Measurements from ENCODE around the gene EDEM1. TPM values are rescaled to one million over a fixed set of nuclear protein-coding genes. Genes with fewer than 3 reads are reported as not detected.
"Not testable (repeated sequence)": the region's sequence is repeated elsewhere in the genome, so short reads cannot be mapped to it uniquely, and the experiment has no call there.

EDEM1 gene
- total RNA-seq, 1 experiment from 2014 or later: 51.3 TPM

GRCh38 chr3:5172018-5172417 lies 15.5 kb upstream of the EDEM1 start:
- H3K4me3 Mint-ChIP-seq (ENCODE audit: unreplicated experiment): no peak overlapping the region

GRCh38 chr3:5179036-5179435 lies 8.5 kb upstream of the EDEM1 start:
- TSS peak; percentile 39 for BruUV-seq (replicated peaks)
- H3K36me3 ChIP-seq (ENCODE audit: control insufficient read depth, insufficient read depth, low read length); H3K27me3 Mint-ChIP-seq (ENCODE audit: insufficient read depth, unreplicated experiment); H3K4me1 ChIP-seq; intact Hi-C loops (cut with micrococcal nuclease; ENCODE audit: unreplicated experiment); H3K4me3 ChIP-seq (ENCODE audit: low read depth, low read length); H3K9me3 ChIP-seq; POLR2A ChIA-PET; H3K27ac Mint-ChIP-seq (ENCODE audit: unreplicated experiment); DNase-seq; H3K9me3 Mint-ChIP-seq (ENCODE audit: unreplicated experiment); H3K27me3 ChIP-seq (replicated peaks; ENCODE audit: control insufficient read depth, insufficient read depth, low read length); H3K4me1 Mint-ChIP-seq (ENCODE audit: low read depth, unreplicated experiment); CTCF ChIA-PET; H3K4me3 Mint-ChIP-seq (ENCODE audit: unreplicated experiment): not testable (repeated sequence)
- H3K36me3 Mint-ChIP-seq (ENCODE audit: insufficient read depth, unreplicated experiment): peaks cover 26% of the 10 kb centered on the region

More at GRCh38 chr3:5172018-5172417, 15.5 kb upstream of the EDEM1 start:
- CTCF ChIA-PET: no interaction called here
- POLR2A ChIA-PET: no interaction called here
- BruUV-seq (replicated peaks): no TSS peak
- Mint-ChIP-seq H3K27me3 (ENCODE audit: insufficient read depth, unreplicated experiment) (no peaks in the 10 kb centered on the region), H3K9me3 (ENCODE audit: unreplicated experiment) (no peaks in the 10 kb centered on the region), H3K36me3 (ENCODE audit: insufficient read depth, unreplicated experiment) (peaks cover 22% of the 10 kb centered on the region), H3K4me1 (ENCODE audit: low read depth, unreplicated experiment) (no peaks in the 10 kb centered on the region), H3K27ac (ENCODE audit: unreplicated experiment) (no peak overlapping the region)
- intact Hi-C loops (cut with micrococcal nuclease; ENCODE audit: unreplicated experiment): no loop called here
- no peak overlapping the region for H3K4me3 ChIP-seq (ENCODE audit: low read depth, low read length)
- 0 out of 2 replicates have a peak, but pooled peaks cover 4% of the 10 kb centered on the region for H3K4me1 ChIP-seq
- no peak for TF ChIP-seq CTCF (IDR thresholded peaks at IDR 0.05; ENCODE audit: insufficient read depth in 1 of 2, low read depth in 1 of 2, low read length in 1 of 2, severe bottlenecking in 1 of 2, unreplicated experiment in 1 of 2)
- DNase-seq: no peak
- H3K9me3 ChIP-seq: no peaks in the 10 kb centered on the region
- no peaks in the 10 kb centered on the region; the same call in 1 of the 2 replicates for H3K36me3 ChIP-seq (ENCODE audit: control insufficient read depth, insufficient read depth, low read length)
- no peaks in the 10 kb centered on the region for H3K27me3 ChIP-seq (replicated peaks; ENCODE audit: control insufficient read depth, insufficient read depth, low read length)

GRCh38 chr3:5181469-5182141 lies 5.9 kb upstream of the EDEM1 start:
- H3K36me3 ChIP-seq (ENCODE audit: control insufficient read depth, insufficient read depth, low read length): peaks cover 3% of the 10 kb centered on the region
- Mint-ChIP-seq H3K4me1 (ENCODE audit: low read depth, unreplicated experiment) (peaks cover 5% of the 10 kb centered on the region), H3K9me3 (ENCODE audit: unreplicated experiment) (no peaks in the 10 kb centered on the region), H3K36me3 (ENCODE audit: insufficient read depth, unreplicated experiment) (peaks cover 27% of the 10 kb centered on the region), H3K4me3 (ENCODE audit: unreplicated experiment) (no peak overlapping the region), H3K27me3 (ENCODE audit: insufficient read depth, unreplicated experiment) (no peaks in the 10 kb centered on the region), H3K27ac (ENCODE audit: unreplicated experiment) (no peak overlapping the region)
- DNase-seq: no peak
- H3K9me3 ChIP-seq: no peaks in the 10 kb centered on the region
- no peak overlapping the region for H3K4me3 ChIP-seq (ENCODE audit: low read depth, low read length)
- intact Hi-C loops (cut with micrococcal nuclease; ENCODE audit: unreplicated experiment): no loop called here
- CTCF ChIA-PET: no interaction called here
- peaks cover 3% of the 10 kb centered on the region; the same call in 1 of the 2 replicates for H3K4me1 ChIP-seq
- H3K27me3 ChIP-seq (replicated peaks; ENCODE audit: control insufficient read depth, insufficient read depth, low read length): no peaks in the 10 kb centered on the region
- BruUV-seq (replicated peaks): no TSS peak
- POLR2A ChIA-PET: no interaction called here
- no peak for TF ChIP-seq CTCF (IDR thresholded peaks at IDR 0.05; ENCODE audit: insufficient read depth in 1 of 2, low read depth in 1 of 2, low read length in 1 of 2, severe bottlenecking in 1 of 2, unreplicated experiment in 1 of 2)

GRCh38 chr3:5183714-5184113 lies 3.8 kb upstream of the EDEM1 start:
- POLR2A ChIA-PET; H3K36me3 ChIP-seq (ENCODE audit: control insufficient read depth, insufficient read depth, low read length); H3K4me1 Mint-ChIP-seq (ENCODE audit: low read depth, unreplicated experiment); BruUV-seq (replicated peaks); CTCF ChIA-PET; H3K4me1 ChIP-seq; H3K9me3 Mint-ChIP-seq (ENCODE audit: unreplicated experiment); H3K4me3 ChIP-seq (ENCODE audit: low read depth, low read length); H3K4me3 Mint-ChIP-seq (ENCODE audit: unreplicated experiment); intact Hi-C loops (cut with micrococcal nuclease; ENCODE audit: unreplicated experiment); H3K27ac Mint-ChIP-seq (ENCODE audit: unreplicated experiment); H3K9me3 ChIP-seq; H3K27me3 Mint-ChIP-seq (ENCODE audit: insufficient read depth, unreplicated experiment); DNase-seq; H3K27me3 ChIP-seq (replicated peaks; ENCODE audit: control insufficient read depth, insufficient read depth, low read length): not testable (repeated sequence)
- peaks cover 31% of the 10 kb centered on the region for H3K36me3 Mint-ChIP-seq (ENCODE audit: insufficient read depth, unreplicated experiment)

All from Caco-2 (cell line).